Endothelial cell (in vitro differentiated cells): Measurements from ENCODE around the gene OBI1. TPM values are rescaled to one million over a fixed set of nuclear protein-coding genes. Genes with fewer than 3 reads are reported as not detected.

Experiments
- DNase-seq: peaks from one replicate; pipeline ENCODE4 v3.0.0; 2021; ENCODE audit warnings: low spot score
- H3K27ac Mint-ChIP-seq: one replicate; pipeline ENCODE4 v1.8.0; 2021; ENCODE audit warnings: mixed read lengths, inconsistent platforms; ENCODE audit not compliant: unreplicated experiment
- H3K27me3 Mint-ChIP-seq: one replicate; pipeline ENCODE4 v1.8.0; 2021; ENCODE audit warnings: mild to moderate bottlenecking, moderate library complexity, mixed read lengths, inconsistent platforms; ENCODE audit not compliant: unreplicated experiment
- H3K36me3 Mint-ChIP-seq: one replicate; pipeline ENCODE4 v1.8.0; 2021; ENCODE audit warnings: mild to moderate bottlenecking, low read depth, mixed read lengths, inconsistent platforms; ENCODE audit not compliant: unreplicated experiment
- H3K4me1 Mint-ChIP-seq: one replicate; pipeline ENCODE4 v1.8.0; 2021; ENCODE audit warnings: mild to moderate bottlenecking, mixed read lengths, inconsistent platforms; ENCODE audit not compliant: unreplicated experiment
- H3K4me3 Mint-ChIP-seq: one replicate; pipeline ENCODE4 v1.8.0; 2021; ENCODE audit warnings: mild to moderate bottlenecking, mixed read lengths, inconsistent platforms; ENCODE audit not compliant: unreplicated experiment
- H3K9me3 Mint-ChIP-seq: one replicate; pipeline ENCODE4 v1.8.0; 2021; ENCODE audit warnings: mixed read lengths, inconsistent platforms; ENCODE audit not compliant: unreplicated experiment
- total RNA-seq: library from RNA; stranded (reverse); fragmentation: NEBNext Ultra II Directional; extraction: Animal tissue kit (Norgen Biotek cat#: 25700); gene quantifications from one replicate; pipeline ENCODE4 v1.2.1, GENCODE V29; 2021; ENCODE audit not compliant: unreplicated experiment
- TF ChIP-seq, protein P1 (sequence below): fragments of 200-600 bp; sonication (generic); IDR thresholded peaks from one replicate; pipeline ENCODE4 v1.5.0; 2021; ENCODE audit warnings: antibody characterized with exemption; ENCODE audit not compliant: unreplicated experiment

OBI1 gene
- total RNA-seq, 1 donor from 2014 or later: 28.0 TPM

DNA sequence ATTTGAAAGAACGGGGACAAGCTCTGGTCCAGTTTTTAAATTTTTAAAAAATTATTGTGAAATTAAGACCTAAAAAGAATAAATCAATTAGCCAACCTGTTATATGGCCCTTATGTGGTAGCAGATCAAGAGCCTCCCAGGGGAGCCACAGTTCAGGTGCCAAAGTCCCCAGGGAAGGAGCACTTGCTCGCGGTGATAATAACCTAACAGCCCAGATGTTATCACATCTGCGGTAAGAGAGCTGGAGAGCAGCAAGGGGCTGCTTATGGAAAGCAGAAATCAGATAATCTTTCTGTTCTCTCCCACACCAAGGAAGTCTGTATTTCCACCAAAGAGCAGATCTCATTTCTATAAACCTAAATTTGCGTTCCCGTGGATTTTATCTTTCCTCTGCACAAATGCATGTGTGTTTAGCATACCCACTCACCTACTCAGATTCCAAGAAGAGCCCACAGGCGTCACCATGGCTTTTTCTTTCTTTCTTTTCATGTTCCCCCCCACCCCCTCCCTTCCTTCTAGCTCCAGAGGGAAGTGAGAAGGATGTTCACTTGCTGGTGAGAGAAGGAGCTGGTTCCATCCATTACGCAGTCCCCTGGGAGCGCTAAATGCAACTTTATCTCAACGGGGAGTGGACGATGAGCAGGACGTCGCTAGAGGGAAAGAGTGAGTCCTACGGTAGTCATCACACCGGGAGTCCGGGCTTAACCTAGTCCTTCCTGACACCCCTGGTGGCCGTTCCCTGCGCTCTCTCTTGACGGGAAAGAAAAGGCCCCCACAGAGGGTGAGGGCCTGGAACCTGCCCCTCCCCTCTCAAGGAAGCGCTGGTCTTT lies 54.0 kb downstream of the OBI1 start:
- peaks cover 51% of the 10 kb centered on the region for H3K4me1 Mint-ChIP-seq
- no peaks in the 10 kb centered on the region for H3K9me3 Mint-ChIP-seq
- peaks cover 47% of the 10 kb centered on the region for H3K27me3 Mint-ChIP-seq
- TF ChIP-seq, protein P1, sequence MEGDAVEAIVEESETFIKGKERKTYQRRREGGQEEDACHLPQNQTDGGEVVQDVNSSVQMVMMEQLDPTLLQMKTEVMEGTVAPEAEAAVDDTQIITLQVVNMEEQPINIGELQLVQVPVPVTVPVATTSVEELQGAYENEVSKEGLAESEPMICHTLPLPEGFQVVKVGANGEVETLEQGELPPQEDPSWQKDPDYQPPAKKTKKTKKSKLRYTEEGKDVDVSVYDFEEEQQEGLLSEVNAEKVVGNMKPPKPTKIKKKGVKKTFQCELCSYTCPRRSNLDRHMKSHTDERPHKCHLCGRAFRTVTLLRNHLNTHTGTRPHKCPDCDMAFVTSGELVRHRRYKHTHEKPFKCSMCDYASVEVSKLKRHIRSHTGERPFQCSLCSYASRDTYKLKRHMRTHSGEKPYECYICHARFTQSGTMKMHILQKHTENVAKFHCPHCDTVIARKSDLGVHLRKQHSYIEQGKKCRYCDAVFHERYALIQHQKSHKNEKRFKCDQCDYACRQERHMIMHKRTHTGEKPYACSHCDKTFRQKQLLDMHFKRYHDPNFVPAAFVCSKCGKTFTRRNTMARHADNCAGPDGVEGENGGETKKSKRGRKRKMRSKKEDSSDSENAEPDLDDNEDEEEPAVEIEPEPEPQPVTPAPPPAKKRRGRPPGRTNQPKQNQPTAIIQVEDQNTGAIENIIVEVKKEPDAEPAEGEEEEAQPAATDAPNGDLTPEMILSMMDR: no peak
- DNase-seq: no peak
- no peak overlapping the region for H3K27ac Mint-ChIP-seq
- peaks cover 8% of the 10 kb centered on the region for H3K36me3 Mint-ChIP-seq
- H3K4me3 Mint-ChIP-seq: no peak overlapping the region

DNA sequence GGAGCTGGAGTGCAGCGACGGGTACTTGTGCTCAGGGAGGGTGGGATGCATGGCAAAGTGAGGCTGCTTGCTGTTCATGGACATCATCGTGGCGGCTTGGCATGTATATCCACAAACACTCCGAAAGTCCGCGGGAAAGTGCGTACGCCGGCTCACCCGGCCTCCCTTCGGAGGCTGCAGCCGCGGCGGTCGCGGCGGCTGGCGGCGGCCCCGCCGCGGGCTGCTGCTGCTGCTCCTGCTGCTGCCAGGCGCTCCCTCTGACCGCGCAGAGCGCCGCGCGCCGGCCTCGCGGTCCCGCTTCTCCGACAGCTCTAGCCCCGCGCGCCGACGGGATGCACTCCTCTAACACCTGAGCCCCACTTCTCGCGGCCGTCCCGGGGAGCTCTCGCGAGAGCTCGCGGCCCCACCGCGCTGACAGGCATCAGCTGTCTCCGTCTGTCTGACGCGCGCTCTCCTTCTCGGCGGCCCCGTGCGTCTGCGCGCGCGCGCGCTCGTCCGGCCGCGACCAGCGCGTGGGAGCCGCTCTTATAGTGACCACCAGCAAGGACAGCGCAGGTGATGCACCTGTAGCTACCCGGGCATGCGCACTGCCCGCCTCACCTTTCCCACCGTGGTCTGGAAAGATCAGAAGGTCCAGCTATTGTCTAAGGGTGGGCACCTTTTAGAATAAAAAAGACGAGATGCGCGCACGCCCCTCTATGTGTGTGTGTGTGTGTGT lies 55.6 kb downstream of the OBI1 start, which contains the start of gene POU4F1:
TSS of gene POU4F1 (minus strand) at position 313 of the 718 bp plus-strand sequence. CDS start at position 87, 226 bp downstream.
- H3K36me3 Mint-ChIP-seq: peaks cover 8% of the 10 kb centered on the region
- peaks cover 46% of the 10 kb centered on the region for H3K27me3 Mint-ChIP-seq
- H3K9me3 Mint-ChIP-seq: no peaks in the 10 kb centered on the region
- peaks cover 51% of the 10 kb centered on the region for H3K4me1 Mint-ChIP-seq
- DNase-seq: peak; percentile 82
- peak within 1 kb of the TSS; percentile 93 for H3K4me3 Mint-ChIP-seq
- TF ChIP-seq, protein P1: no peak
- peak within 1 kb of the TSS; percentile 0 for H3K27ac Mint-ChIP-seq

DNA sequence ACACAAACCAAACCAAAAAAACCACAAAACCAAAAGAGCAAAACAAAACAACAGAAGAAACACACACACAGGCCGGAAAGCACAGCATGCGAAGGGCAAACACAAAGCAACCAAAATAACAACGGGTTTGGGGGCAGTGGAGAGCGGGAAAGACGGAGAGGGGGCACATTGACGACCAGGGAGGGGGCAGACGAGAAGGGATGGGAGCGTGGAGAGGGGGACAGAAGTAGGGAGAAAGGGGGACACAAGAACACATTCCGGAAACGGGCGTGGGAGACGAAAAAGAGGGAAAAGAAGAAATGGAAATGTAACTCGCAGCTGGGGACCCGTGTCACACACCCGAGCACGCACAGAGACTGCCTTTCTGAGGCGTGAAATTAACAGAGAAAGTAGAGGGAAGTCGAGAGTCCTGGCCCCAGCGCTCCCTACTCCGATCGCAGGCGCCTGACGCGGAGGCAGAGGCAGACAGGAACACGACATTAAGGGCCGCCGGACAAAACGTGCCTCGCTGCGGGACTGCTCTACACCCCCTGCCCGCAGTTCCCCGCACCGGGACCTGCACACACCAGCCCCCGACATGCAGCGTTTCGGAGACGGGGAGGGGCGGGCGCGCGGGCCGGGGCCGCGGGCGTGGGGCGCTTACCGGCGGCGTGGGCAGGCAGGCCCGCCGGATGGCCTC lies 56.3 kb downstream of the OBI1 start:
- peak overlapping the region; percentile 0 for H3K27ac Mint-ChIP-seq
- peaks cover 8% of the 10 kb centered on the region for H3K36me3 Mint-ChIP-seq
- no peaks in the 10 kb centered on the region for H3K9me3 Mint-ChIP-seq
- H3K4me1 Mint-ChIP-seq: peaks cover 47% of the 10 kb centered on the region
- H3K27me3 Mint-ChIP-seq: peaks cover 47% of the 10 kb centered on the region
- no peak for DNase-seq
- TF ChIP-seq, protein P1: no peak
- peak overlapping the region; percentile 93 for H3K4me3 Mint-ChIP-seq

DNA sequence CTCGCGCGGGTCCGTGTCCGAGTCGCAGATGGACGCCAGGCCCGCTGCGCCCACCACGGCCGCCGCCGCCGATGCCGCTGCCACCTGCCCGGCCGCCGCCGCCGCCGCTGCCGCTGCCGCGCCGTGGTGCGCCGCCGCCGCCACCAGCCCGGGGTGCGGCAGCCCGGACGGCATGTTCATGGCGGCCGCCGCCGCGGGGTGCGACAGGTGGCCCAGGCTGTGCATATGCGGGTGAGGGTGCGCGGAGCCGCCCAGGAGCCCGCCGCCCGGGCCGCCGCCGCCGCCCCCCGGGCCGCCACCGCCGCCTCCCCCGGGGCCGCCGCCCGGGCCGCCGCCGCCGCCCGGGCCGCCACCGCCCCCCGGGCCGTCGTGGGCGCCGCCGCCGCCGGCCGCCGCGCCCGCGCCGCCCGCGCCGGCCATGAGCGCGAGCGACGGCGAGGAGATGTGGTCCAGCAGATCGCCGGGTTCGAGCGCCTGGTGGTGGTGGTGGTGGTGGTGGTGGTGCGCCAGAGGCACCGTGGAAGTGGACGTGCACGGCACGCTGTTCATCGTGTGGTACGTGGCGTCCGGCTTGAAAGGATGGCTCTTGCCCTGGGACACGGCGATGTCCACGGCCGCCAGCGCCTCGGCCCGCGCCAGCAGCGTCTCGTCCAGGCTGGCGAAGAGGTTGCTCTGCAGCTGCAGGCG lies 56.9 kb downstream of the OBI1 start:
- Mint-ChIP-seq H3K4me1 (peaks cover 49% of the 10 kb centered on the region), H3K9me3 (no peaks in the 10 kb centered on the region), H3K27me3 (peaks cover 47% of the 10 kb centered on the region), H3K4me3 (peak overlapping the region; percentile 93), H3K27ac (peak overlapping the region; percentile 0), H3K36me3 (peaks cover 8% of the 10 kb centered on the region)
- DNase-seq: no peak
- TF ChIP-seq, protein P1: no peak
